Sigmoid colon (tissue), 4 donors: Measurements from ENCODE around the gene BBS1.

Source experiments
- EP300 ChIP-seq, 4 donors: sonication (generic); formaldehyde crosslinking; IDR thresholded peaks; one replicate each; pipeline ENCODE4 v1.6.1; 2017; ENCODE audit warnings: antibody characterized with exemption in 4 of 4
- POLR2A ChIP-seq, 2 donors: fragments of 450-650 bp; IDR thresholded peaks; one replicate each; pipeline ENCODE4 v1.6.1; 2016; ENCODE audit warnings: antibody characterized with exemption in 2 of 2, mild to moderate bottlenecking in 2 of 2, moderate library complexity in 2 of 2
- POLR2AphosphoS5 ChIP-seq, 4 donors: sonication (generic); formaldehyde crosslinking; IDR thresholded peaks; one replicate each; pipeline ENCODE4 v1.6.1; 2017; ENCODE audit warnings: antibody characterized with exemption in 4 of 4
- TF ChIP-seq, protein P1 (sequence below), 4 experiments: fragments of 450-650 bp in 3 of 4; fragments of 200-600 bp in 1 of 4; IDR thresholded peaks; one replicate each; pipeline ENCODE4 v1.5.1; 2016 to 2019; ENCODE audit warnings: antibody characterized with exemption in 4 of 4, mild to moderate bottlenecking in 3 of 4, moderate library complexity in 2 of 4

DNA sequence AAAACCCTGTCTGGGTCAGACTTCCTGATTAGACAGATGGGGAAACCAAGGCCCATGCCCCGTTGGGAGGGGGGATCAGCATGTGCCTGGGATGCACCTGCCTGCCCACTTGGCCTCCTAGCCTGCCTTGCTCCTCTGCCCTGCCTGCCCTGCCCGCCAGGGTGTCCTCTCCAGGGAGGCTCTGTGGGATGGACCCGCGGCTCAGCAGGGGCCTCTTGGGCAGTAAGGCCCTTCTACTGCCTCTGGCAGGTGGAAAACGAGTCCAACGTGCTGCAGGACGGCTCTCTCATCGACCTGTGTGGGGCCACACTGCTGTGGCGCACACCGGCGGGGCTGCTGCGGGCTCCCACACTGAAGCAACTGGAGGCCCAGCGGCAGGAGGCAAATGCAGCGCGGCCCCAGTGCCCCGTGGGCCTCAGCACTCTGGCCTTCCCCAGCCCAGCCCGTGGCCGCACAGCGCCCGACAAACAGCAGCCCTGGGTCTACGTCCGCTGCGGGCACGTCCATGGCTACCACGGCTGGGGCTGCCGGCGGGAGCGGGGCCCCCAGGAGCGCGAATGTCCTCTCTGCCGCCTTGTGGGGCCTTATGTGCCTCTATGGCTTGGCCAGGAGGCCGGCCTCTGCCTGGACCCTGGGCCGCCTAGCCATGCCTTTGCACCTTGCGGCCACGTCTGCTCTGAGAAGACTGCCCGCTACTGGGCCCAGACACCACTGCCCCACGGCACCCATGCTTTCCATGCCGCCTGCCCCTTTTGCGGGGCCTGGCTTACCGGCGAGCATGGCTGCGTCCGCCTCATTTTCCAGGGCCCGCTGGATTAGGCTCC is 34.9 kb upstream of the BBS1 start:
- TF ChIP-seq, protein P1, sequence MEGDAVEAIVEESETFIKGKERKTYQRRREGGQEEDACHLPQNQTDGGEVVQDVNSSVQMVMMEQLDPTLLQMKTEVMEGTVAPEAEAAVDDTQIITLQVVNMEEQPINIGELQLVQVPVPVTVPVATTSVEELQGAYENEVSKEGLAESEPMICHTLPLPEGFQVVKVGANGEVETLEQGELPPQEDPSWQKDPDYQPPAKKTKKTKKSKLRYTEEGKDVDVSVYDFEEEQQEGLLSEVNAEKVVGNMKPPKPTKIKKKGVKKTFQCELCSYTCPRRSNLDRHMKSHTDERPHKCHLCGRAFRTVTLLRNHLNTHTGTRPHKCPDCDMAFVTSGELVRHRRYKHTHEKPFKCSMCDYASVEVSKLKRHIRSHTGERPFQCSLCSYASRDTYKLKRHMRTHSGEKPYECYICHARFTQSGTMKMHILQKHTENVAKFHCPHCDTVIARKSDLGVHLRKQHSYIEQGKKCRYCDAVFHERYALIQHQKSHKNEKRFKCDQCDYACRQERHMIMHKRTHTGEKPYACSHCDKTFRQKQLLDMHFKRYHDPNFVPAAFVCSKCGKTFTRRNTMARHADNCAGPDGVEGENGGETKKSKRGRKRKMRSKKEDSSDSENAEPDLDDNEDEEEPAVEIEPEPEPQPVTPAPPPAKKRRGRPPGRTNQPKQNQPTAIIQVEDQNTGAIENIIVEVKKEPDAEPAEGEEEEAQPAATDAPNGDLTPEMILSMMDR (IDR thresholded peaks at IDR 0.05): no peak
- no peak for TF ChIP-seq EP300 (IDR thresholded peaks at IDR 0.05)
- TF ChIP-seq POLR2A (IDR thresholded peaks at IDR 0.05): no peak
- TF ChIP-seq POLR2AphosphoS5 (IDR thresholded peaks at IDR 0.05): no peak
